Mucosa of stomach (tissue), 1 donor: Measurements from ENCODE around the gene CHIA.

Source experiments
- H3K27me3 ChIP-seq: one replicate; pipeline ENCODE4 v1.7.0; 2013; ENCODE audit warnings: mild to moderate bottlenecking, low read length; ENCODE audit not compliant: control insufficient read depth, insufficient read depth
- H3K36me3 ChIP-seq: one replicate; pipeline ENCODE4 v1.7.0; 2013; ENCODE audit warnings: low read length; ENCODE audit not compliant: control insufficient read depth, insufficient read depth
- H3K4me1 ChIP-seq: one replicate; pipeline ENCODE4 v1.7.0; 2013; ENCODE audit warnings: mild to moderate bottlenecking, low read length; ENCODE audit not compliant: control insufficient read depth, insufficient read depth
- H3K4me3 ChIP-seq: one replicate; pipeline ENCODE4 v1.7.0; 2013; ENCODE audit warnings: low read length
- H3K9ac ChIP-seq: one replicate; pipeline ENCODE4 v1.7.0; 2013; ENCODE audit warnings: mild to moderate bottlenecking, low read length, moderate library complexity
- H3K9me3 ChIP-seq: one replicate; pipeline ENCODE4 v1.7.0; 2013; ENCODE audit warnings: mild to moderate bottlenecking, low read length, moderate library complexity; ENCODE audit not compliant: control insufficient read depth
- donor health status: Pancreatic carcinoma.

CHIA gene

GRCh38 chr1:111270771-111271463 is 19.7 kb upstream of the CHIA start:
- Histone ChIP-seq H3K36me3 (no peaks in the 10 kb centered on the region), H3K4me1 (no peaks in the 10 kb centered on the region), H3K4me3 (no peak overlapping the region), H3K9ac (no peak overlapping the region), H3K9me3 (no peaks in the 10 kb centered on the region), H3K27me3 (peaks cover 27% of the 10 kb centered on the region)

GRCh38 chr1:111271464-111271801 is 19.2 kb upstream of the CHIA start:
- no peaks in the 10 kb centered on the region for H3K4me1 ChIP-seq
- no peaks in the 10 kb centered on the region for H3K36me3 ChIP-seq
- H3K9me3 ChIP-seq, result no peaks in the 10 kb centered on the region
- H3K4me3 ChIP-seq, result no peak overlapping the region
- H3K9ac ChIP-seq, result no peak overlapping the region
- H3K27me3 ChIP-seq, result peaks cover 27% of the 10 kb centered on the region

GRCh38 chr1:111272081-111272480 is 18.6 kb upstream of the CHIA start:
- H3K9ac ChIP-seq, result no peak overlapping the region
- H3K9me3 ChIP-seq, result no peaks in the 10 kb centered on the region
- no peaks in the 10 kb centered on the region for H3K4me1 ChIP-seq
- H3K36me3 ChIP-seq, result no peaks in the 10 kb centered on the region
- H3K4me3 ChIP-seq, result no peak overlapping the region
- H3K27me3 ChIP-seq, result peaks cover 27% of the 10 kb centered on the region

- Histone ChIP-seq H3K36me3 (no peaks in the 10 kb centered on the region), H3K9ac (no peak overlapping the region), H3K4me3 (no peak overlapping the region), H3K4me1 (no peaks in the 10 kb centered on the region), H3K9me3 (no peaks in the 10 kb centered on the region), H3K27me3 (peaks cover 22% of the 10 kb centered on the region)
Measured at GRCh38 chr1:111274653-111275052, 16.0 kb upstream of the CHIA start.

- Histone ChIP-seq H3K4me1 (no peaks in the 10 kb centered on the region), H3K9me3 (no peaks in the 10 kb centered on the region), H3K4me3 (no peak overlapping the region), H3K36me3 (no peaks in the 10 kb centered on the region), H3K9ac (no peak overlapping the region), H3K27me3 (peaks cover 20% of the 10 kb centered on the region)
Measured at GRCh38 chr1:111275079-111275478, 15.6 kb upstream of the CHIA start.

GRCh38 chr1:111275780-111276433 is 14.7 kb upstream of the CHIA start:
- no peaks in the 10 kb centered on the region for H3K36me3 ChIP-seq
- no peaks in the 10 kb centered on the region for H3K9me3 ChIP-seq
- H3K27me3 ChIP-seq, result peaks cover 12% of the 10 kb centered on the region
- H3K4me1 ChIP-seq, result no peaks in the 10 kb centered on the region
- no peak overlapping the region for H3K9ac ChIP-seq
- H3K4me3 ChIP-seq, result no peak overlapping the region

GRCh38 chr1:111279144-111279543 is 11.5 kb upstream of the CHIA start:
- H3K36me3 ChIP-seq, result no peaks in the 10 kb centered on the region
- H3K4me3 ChIP-seq, result no peak overlapping the region
- no peaks in the 10 kb centered on the region for H3K4me1 ChIP-seq
- H3K27me3 ChIP-seq, result no peaks in the 10 kb centered on the region
- no peaks in the 10 kb centered on the region for H3K9me3 ChIP-seq
- no peak overlapping the region for H3K9ac ChIP-seq

- no peaks in the 10 kb centered on the region for H3K4me1 ChIP-seq
- H3K9ac ChIP-seq, result no peak overlapping the region
- H3K9me3 ChIP-seq, result no peaks in the 10 kb centered on the region
- no peak overlapping the region for H3K4me3 ChIP-seq
- H3K27me3 ChIP-seq, result no peaks in the 10 kb centered on the region
- H3K36me3 ChIP-seq, result no peaks in the 10 kb centered on the region
Measured at GRCh38 chr1:111280267-111280666, 10.4 kb upstream of the CHIA start.

- no peaks in the 10 kb centered on the region for H3K4me1 ChIP-seq
- H3K9me3 ChIP-seq, result no peaks in the 10 kb centered on the region
- no peaks in the 10 kb centered on the region for H3K27me3 ChIP-seq
- no peak overlapping the region for H3K4me3 ChIP-seq
- no peak overlapping the region for H3K9ac ChIP-seq
- no peaks in the 10 kb centered on the region for H3K36me3 ChIP-seq
Measured at GRCh38 chr1:111281411-111281810, 9.2 kb upstream of the CHIA start.

GRCh38 chr1:111283838-111284237 is 6.8 kb upstream of the CHIA start:
- H3K4me1 ChIP-seq, result no peaks in the 10 kb centered on the region
- H3K9ac ChIP-seq, result no peak overlapping the region
- no peaks in the 10 kb centered on the region for H3K9me3 ChIP-seq
- H3K36me3 ChIP-seq, result no peaks in the 10 kb centered on the region
- no peaks in the 10 kb centered on the region for H3K27me3 ChIP-seq
- H3K4me3 ChIP-seq, result no peak overlapping the region

- Histone ChIP-seq H3K9ac (no peak overlapping the region), H3K9me3 (no peaks in the 10 kb centered on the region), H3K36me3 (no peaks in the 10 kb centered on the region), H3K4me1 (no peaks in the 10 kb centered on the region), H3K27me3 (no peaks in the 10 kb centered on the region), H3K4me3 (no peak overlapping the region)
Measured at GRCh38 chr1:111285879-111286278, 4.8 kb upstream of the CHIA start.

GRCh38 chr1:111286912-111287311 is 3.7 kb upstream of the CHIA start:
- no peaks in the 10 kb centered on the region for H3K9me3 ChIP-seq

More at GRCh38 chr1:111286912-111287311, 3.7 kb upstream of the CHIA start:
- H3K27me3 ChIP-seq, result no peaks in the 10 kb centered on the region
- H3K4me3 ChIP-seq, result no peak overlapping the region
- H3K4me1 ChIP-seq, result no peaks in the 10 kb centered on the region
- no peak overlapping the region for H3K9ac ChIP-seq
- no peaks in the 10 kb centered on the region for H3K36me3 ChIP-seq
